ENCODE measurements around the gene ATP11C. TPM values are rescaled to one million over a fixed set of nuclear protein-coding genes. Genes with fewer than 3 reads are reported as not detected.

The ATP11C gene
- total and polyA plus RNA-seq, 9 of the 15 experiments (the other 6 are each of a cell fraction or from before 2014, with no cell fraction given) = 18.2 to 42.2 (median 29.4) TPM

- no peak for TF ChIP-seq ZHX1 (conservative IDR thresholded peaks at IDR 0.05; ENCODE audit: low read length)
- TF ChIP-seq SIX5 (IDR thresholded peaks at IDR 0.05; ENCODE audit: borderline replicate concordance in 1 of 2, insufficient read depth in 1 of 2, low read depth in 1 of 2, low read length in 2 of 2) = peak; percentile 55 to 59; a peak in 3 of 4 replicates
- peak; percentile 83 for TF ChIP-seq MYC (IDR thresholded peaks at IDR 0.05; ENCODE audit: low read depth, low read length)
- no peak for TF ChIP-seq MYC (CRISPR knock-in tag; IDR thresholded peaks at IDR 0.05; ENCODE audit: borderline replicate concordance, low read depth)
- TF ChIP-seq ZBTB9 (CRISPR knock-in tag; IDR thresholded peaks at IDR 0.05) = no peak
- peak; percentile 37 to 49; a peak in 3 of 4 replicates for TF ChIP-seq NRF1 (conservative IDR thresholded peaks at IDR 0.05 in 1 of 2, IDR thresholded peaks at IDR 0.05 in 1 of 2)
- TF ChIP-seq MBD2 (IDR thresholded peaks at IDR 0.05; ENCODE audit: borderline replicate concordance, low read depth) = peak; percentile 53; the same call in 1 of the 2 replicates
- TF ChIP-seq TAF1 (IDR thresholded peaks at IDR 0.05; ENCODE audit: control insufficient read depth, extremely low read depth, insufficient read depth, low read length, severe bottlenecking) = peak; percentile 73
- peak; percentile 74 for TF ChIP-seq RBFOX2 (IDR thresholded peaks at IDR 0.05; ENCODE audit: low read depth, low read length)
- TF ChIP-seq MNT (conservative IDR thresholded peaks at IDR 0.05) = peak; percentile 61 to 70; a peak in 3 of 4 replicates
- TF ChIP-seq VEZF1 (CRISPR knock-in tag; IDR thresholded peaks at IDR 0.05) = peak; percentile 99
- peak in 1 of 3 experiments; percentile 4 for TF ChIP-seq YY1 (IDR thresholded peaks at IDR 0.05; ENCODE audit: borderline replicate concordance in 1 of 3, control insufficient read depth in 1 of 3, extremely low read depth in 1 of 3, insufficient read depth in 3 of 3, insufficient read length in 1 of 3, insufficient replicate concordance in 2 of 3, low read depth in 1 of 3, low read length in 2 of 3)
- TF ChIP-seq KAT8 (IDR thresholded peaks at IDR 0.05; ENCODE audit: low read depth) = no peak
- 0 out of 2 replicates have a peak, but pooled peaks have one; percentile 13 for TF ChIP-seq POLR2H (tag; IDR thresholded peaks at IDR 0.05; ENCODE audit: low read depth)
- no peak for TF ChIP-seq U2AF1 (optimal IDR thresholded peaks at IDR 0.05; ENCODE audit: low read depth, low read length)
- peak; percentile 91 for TF ChIP-seq KDM5B (IDR thresholded peaks at IDR 0.05; ENCODE audit: insufficient replicate concordance, low read depth, low read length)
Measured at GRCh38 chrX:139932901-139933796, at the start of gene ATP11C (continued).

Measured in K562 (cell line).